HG03135 (cell line): ENCODE measurements around the gene PARD3.
A peak's percentile ranks its signal among the peaks of the same experiment; 100 is the strongest.
"Not testable (repeated sequence)": the region's sequence is repeated elsewhere in the genome, so short reads cannot be mapped to it uniquely, and the experiment has no call there.

ENCODE experiments used
- ATAC-seq: cut with Tn5 transposase; IDR thresholded peaks from one replicate; pipeline ENCODE4 v1.9.1; 2021; ENCODE audit warnings: mild to moderate bottlenecking, moderate library complexity; ENCODE audit not compliant: unreplicated experiment

Gene PARD3

GRCh38 chr10:34655286-34656170 lies 159.6 kb downstream of the PARD3 start:
- ATAC-seq = no peak

GRCh38 chr10:34654211-34654610 lies 160.9 kb downstream of the PARD3 start:
- ATAC-seq = no peak

- no peak for ATAC-seq
These were observed 161.6 kb downstream of the PARD3 start for GRCh38 chr10:34653530-34653929.

GRCh38 chr10:34651416-34652195 lies 163.5 kb downstream of the PARD3 start:
- ATAC-seq = no peak

- no peak for ATAC-seq
These were observed 164.9 kb downstream of the PARD3 start for GRCh38 chr10:34650156-34650555.

GRCh38 chr10:34649385-34649784 lies 165.7 kb downstream of the PARD3 start:
- ATAC-seq = no peak

- no peak for ATAC-seq
These were observed 166.2 kb downstream of the PARD3 start for GRCh38 chr10:34648919-34649318.

- ATAC-seq = no peak
These were observed 166.9 kb downstream of the PARD3 start for GRCh38 chr10:34647875-34648865.

GRCh38 chr10:34647160-34647559 lies 167.9 kb downstream of the PARD3 start:
- ATAC-seq = no peak

- ATAC-seq = no peak
These were observed 168.8 kb downstream of the PARD3 start for GRCh38 chr10:34646331-34646730.

GRCh38 chr10:34644815-34645214 lies 170.3 kb downstream of the PARD3 start:
- not testable (repeated sequence) for ATAC-seq

- no peak for ATAC-seq
These were observed 170.9 kb downstream of the PARD3 start for GRCh38 chr10:34644224-34644623.

- no peak for ATAC-seq
These were observed 171.5 kb downstream of the PARD3 start for GRCh38 chr10:34643620-34644019.

- no peak for ATAC-seq
These were observed 173.1 kb downstream of the PARD3 start for GRCh38 chr10:34641913-34642558.

- no peak for ATAC-seq
These were observed 173.8 kb downstream of the PARD3 start for GRCh38 chr10:34641147-34641912.

GRCh38 chr10:34638406-34639054 lies 176.6 kb downstream of the PARD3 start:
- no peak for ATAC-seq

- peak; percentile 88 for ATAC-seq
These were observed 177.6 kb downstream of the PARD3 start for GRCh38 chr10:34637418-34637911.

GRCh38 chr10:34635111-34635510 lies 180.0 kb downstream of the PARD3 start:
- no peak for ATAC-seq

- no peak for ATAC-seq
These were observed 181.7 kb downstream of the PARD3 start for GRCh38 chr10:34633374-34633773.
